GM11168 (cell line): ENCODE data around the gene TMCC1.

Source experiments
- in situ Hi-C: fragments of 300-500 bp; cut with MboI; formaldehyde crosslinking; loops from one replicate; pipeline ENCODE4 v1.12.0; 2022; ENCODE audit warnings: low sequenced_read_pairs; ENCODE audit not compliant: unreplicated experiment

The TMCC1 gene

GRCh38 chr3:129633751-129634481, 259.6 kb downstream of the TMCC1 start:
- in situ Hi-C loops, result loop anchor here (10.0 kb wide), 1 partner anchor 301 kb away; no protein-coding TSS in a partner anchor

GRCh38 chr3:129632977-129633376, 260.5 kb downstream of the TMCC1 start:
- in situ Hi-C loops, result loop anchor here (10.0 kb wide), 1 partner anchor 302 kb away; no protein-coding TSS in a partner anchor

- in situ Hi-C loops, result loop anchor here (10.0 kb wide), 1 partner anchor 302 kb away; no protein-coding TSS in a partner anchor
Measured at GRCh38 chr3:129632556-129632955, 261.0 kb downstream of the TMCC1 start.

- in situ Hi-C loops, result loop anchor here (10.0 kb wide), 1 partner anchor 303 kb away; no protein-coding TSS in a partner anchor
Measured at GRCh38 chr3:129632056-129632455, 261.5 kb downstream of the TMCC1 start.

- in situ Hi-C loops, result no loop called here
Measured at GRCh38 chr3:129629011-129629410, 264.5 kb downstream of the TMCC1 start.

GRCh38 chr3:129628169-129628522, 265.4 kb downstream of the TMCC1 start:
- in situ Hi-C loops, result no loop called here

- in situ Hi-C loops, result no loop called here
Measured at GRCh38 chr3:129627350-129628168, 266.0 kb downstream of the TMCC1 start.

GRCh38 chr3:129626744-129627349, 266.7 kb downstream of the TMCC1 start:
- in situ Hi-C loops, result no loop called here

- in situ Hi-C loops, result no loop called here
Measured at GRCh38 chr3:129625072-129625874, 268.2 kb downstream of the TMCC1 start.

- in situ Hi-C loops, result no loop called here
Measured at GRCh38 chr3:129624347-129625071, 269.0 kb downstream of the TMCC1 start.

- in situ Hi-C loops, result no loop called here
Measured at GRCh38 chr3:129623447-129624118, 269.9 kb downstream of the TMCC1 start.

- in situ Hi-C loops, result no loop called here
Measured at GRCh38 chr3:129622933-129623332, 270.6 kb downstream of the TMCC1 start.

- in situ Hi-C loops, result no loop called here
Measured at GRCh38 chr3:129622226-129622874, 271.2 kb downstream of the TMCC1 start.

- in situ Hi-C loops, result no loop called here
Measured at GRCh38 chr3:129621626-129622225, 271.8 kb downstream of the TMCC1 start.

GRCh38 chr3:129620828-129621559, 272.5 kb downstream of the TMCC1 start:
- in situ Hi-C loops, result no loop called here

GRCh38 chr3:129619726-129620162, 273.8 kb downstream of the TMCC1 start:
- in situ Hi-C loops, result loop anchor here (10.0 kb wide), 1 partner anchor 125 kb away; no protein-coding TSS in a partner anchor
